Stimulated activated CD8-positive, alpha-beta memory T cell treated with anti-CD3 and anti-CD28 coated beads, Interleukin-7, amount 100 ng/mL, for 48 hours (primary cell): ENCODE data around the gene ZNF827.

Experiments used
- DNase-seq, 2 donors: peaks; one replicate each; pipeline ENCODE4 v3.0.0-alpha.2; 2020; ENCODE audit warnings: low read depth in 1 of 2; ENCODE audit errors: extremely low read depth in 1 of 2

ZNF827 gene

DNA sequence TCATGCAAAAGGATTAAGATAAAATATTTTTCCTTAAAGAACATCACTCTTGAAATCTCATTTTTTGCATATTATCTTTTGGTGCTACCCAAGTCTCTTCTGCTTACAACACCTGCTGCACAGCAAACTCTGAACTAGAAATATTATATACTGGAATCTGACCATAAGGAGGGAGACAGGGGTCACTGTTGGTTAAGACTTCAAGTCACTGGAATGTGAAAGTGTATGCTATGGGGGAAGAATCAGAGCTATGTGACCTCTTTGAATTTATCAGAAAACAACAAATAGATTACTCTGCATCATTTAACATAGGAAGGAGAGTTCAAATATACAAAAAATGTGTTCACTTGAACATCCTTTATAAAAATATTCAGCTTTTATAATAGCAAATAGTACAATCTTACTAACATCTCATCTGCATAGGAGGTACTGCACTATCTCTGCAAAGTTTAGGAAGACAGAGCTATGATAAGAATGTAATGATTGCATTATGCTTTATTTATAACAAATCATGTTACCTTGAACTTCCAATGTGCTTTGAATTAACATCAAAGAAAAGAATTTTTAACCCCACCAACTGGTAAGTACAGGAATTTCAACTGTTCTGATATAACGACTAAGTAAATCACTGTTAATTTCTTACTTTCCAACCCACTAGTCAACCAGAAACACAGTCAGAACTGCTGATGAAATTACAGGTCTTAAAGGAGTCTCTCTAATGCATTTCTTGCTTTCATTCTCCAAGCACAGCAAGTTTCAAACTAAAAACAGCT lies 69.8 kb downstream of the ZNF827 start:
- no peak for DNase-seq

DNA sequence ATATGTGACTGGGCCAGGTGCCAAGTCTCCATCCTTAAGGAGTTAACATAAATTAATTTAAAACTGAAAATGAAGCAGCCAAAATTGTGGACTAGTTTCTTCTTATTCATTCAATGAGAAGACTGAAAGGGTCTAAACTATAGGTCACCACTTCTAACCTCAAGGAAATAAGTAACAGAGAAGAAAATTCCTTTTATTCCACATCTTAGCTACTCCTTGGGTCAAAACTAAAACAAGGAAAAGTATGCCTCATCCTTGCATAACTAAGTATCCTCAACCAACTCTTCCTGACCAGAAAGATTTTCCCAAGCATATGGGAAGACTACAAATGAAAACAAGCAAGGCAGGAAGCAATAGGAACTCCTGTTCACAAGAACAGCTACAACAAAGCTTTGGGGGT lies 71.2 kb downstream of the ZNF827 start:
- DNase-seq: no peak

DNA sequence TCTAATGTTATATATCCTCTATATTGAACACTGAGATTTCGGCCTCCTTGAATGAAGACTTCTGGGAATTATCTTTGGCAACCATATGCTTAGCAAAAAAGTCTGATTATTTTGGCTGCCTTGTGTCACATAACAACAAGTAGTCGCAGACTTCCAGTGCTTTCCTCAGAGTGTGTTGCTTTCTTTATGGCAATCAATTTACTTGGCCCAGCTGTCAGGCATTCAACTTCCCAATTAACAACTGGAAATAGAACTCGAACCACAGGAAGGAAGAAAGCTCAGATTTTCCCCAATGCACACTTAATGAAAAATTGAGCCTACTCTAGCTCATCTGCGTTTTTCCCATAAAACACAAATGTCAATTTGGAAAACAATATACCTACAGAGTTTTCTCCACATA lies 71.6 kb downstream of the ZNF827 start:
- no peak for DNase-seq

DNA sequence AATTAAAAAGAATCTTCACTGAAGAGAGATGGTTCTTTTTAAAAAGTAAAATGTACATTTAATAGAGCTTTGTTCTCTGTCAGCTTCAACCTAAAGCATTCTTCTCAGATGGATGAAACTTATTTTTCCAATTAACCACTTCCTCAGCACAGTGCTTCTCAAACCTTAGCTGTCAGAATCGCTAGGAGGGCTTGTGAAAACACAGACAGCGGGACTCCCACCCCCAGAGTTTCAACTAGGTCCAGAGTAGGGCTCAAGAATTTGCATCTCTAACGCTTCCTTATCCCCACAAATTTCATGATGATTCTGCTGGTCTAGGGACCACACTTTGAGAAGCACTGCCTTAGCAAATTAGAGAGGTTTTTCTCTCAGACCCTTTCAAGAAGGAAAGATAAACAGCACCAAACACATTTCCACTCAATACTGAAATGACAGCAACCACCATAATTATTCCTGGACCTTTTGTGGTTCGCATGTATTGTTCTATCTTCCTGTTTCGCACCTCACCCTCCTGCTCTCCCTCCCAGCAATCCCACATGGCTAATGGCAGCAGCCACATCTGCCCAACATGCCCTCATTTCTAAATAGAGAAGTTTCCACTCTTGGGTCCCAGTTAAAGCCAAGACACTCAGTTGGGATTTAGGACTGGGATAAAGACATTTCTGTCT lies 73.2 kb downstream of the ZNF827 start:
- no peak for DNase-seq

DNA sequence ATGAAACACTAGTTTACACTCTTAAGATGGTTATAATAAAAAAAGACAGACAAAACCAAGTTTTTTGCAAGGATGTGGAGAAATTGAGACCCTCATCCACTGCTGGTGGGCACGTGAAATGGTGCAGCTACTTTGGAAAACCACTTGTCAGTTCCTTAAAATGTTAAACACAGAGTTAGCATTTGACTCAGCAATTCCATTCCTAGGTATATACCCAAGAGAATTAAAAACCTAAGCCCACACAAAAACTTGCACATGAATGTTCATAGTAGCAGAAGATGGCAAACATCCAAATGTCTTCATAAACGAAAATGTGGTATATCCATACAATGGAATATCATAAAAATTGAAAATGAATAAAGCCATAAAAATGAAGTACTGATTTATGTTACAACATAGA lies 75.4 kb downstream of the ZNF827 start:
- no peak for DNase-seq

DNA sequence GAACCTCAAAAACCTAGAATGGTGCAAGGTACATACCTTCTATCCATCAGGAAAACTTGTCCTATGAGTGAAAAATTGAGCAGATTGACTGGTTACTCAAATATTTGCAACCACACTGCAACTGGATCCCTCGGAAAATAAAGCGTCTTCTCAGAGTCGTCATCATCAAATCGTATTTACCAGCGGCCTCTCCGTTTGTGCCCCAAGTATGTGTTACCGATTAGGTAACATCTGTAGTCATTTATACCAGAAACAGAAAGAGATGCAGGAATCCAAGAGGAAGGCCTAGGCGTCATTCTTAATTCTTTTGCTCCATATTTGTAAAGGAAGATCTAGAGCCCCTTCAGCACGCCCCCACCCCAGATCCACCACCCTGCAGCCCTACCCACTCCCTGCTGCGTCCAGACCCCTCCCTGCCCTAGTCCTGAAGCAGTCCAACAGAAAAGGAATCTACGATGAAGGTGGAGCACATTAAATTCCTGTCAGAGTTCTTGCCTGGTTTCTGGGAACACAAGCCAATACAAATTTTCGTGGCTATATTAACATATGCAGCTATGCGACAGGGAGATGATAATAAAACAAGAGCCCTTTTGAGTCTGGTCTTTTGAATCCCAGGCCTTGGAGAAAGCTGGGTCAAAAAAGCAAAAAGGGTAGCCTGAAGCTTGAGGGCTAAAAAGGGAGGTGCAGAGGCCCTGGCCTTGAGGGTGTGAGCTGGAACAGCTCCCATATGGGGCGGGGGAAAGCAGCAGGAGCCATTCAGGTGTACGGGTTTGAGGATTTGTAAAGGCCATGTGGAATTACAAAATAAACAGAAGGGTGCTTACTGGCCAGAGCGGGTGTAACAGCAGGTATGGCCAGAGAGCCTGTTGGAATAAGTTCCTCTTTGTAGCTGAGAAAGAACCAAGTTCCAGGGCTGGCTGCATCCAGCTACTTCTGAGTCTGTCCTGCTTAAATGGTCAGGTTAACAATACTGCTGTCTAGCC lies 77.0 kb downstream of the ZNF827 start:
- DNase-seq: no peak

DNA sequence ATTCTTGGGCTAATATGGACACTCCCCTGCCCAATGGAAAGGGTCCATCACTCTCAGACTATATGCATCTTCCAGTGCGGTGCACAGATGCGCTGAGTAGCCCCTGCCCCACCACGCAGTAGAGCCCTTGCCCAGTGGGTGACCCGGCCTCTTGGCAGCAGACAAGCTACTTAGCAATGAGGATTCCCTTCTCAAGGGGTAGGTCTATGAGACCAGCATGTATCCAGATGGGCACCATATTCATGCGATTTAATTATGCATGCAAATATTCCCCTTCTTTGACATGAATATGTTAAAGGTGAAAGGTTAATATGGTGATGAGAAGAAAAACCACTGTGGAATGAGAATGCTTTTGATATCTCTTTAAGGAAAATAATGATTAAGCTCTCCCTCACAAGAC lies 77.7 kb downstream of the ZNF827 start:
- no peak for DNase-seq

DNA sequence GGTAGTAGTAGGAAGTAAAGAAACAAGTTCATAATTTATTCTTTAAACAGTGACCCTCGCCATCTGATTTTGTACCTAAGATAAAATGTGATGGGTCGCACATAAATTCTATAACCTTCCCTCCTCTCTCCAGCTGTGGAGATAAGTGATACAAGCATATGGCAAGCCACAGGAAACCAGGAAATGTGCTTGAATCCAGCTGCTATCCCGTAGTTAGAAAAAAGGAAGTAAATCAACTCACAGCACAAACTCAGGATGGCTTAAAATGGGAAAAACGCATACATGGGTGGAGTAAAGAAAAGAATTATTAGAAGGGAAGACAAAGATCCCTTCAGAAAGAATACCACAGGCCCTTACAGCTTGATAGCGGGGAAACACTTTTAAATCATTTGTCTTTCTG lies 78.2 kb downstream of the ZNF827 start:
- no peak for DNase-seq

DNA sequence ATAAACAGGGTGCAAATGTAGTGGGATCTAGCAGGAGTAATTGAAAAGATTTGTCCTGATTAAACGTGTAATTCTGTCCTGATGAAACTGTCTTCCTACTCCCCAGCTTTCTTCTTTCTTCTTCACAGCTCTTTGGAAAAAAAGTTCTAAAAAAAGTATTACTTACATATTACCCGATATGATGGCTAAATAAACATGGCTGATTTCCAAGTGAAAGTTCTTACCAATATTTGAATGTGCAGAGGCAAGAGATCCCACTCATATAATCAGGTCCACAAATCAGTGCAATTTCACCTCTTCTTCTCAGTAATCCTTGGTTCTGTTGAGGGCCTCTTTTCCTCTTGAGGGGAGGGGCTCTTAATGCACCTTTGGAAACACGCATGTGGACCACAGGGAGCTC lies 78.7 kb downstream of the ZNF827 start:
- DNase-seq: no peak

DNA sequence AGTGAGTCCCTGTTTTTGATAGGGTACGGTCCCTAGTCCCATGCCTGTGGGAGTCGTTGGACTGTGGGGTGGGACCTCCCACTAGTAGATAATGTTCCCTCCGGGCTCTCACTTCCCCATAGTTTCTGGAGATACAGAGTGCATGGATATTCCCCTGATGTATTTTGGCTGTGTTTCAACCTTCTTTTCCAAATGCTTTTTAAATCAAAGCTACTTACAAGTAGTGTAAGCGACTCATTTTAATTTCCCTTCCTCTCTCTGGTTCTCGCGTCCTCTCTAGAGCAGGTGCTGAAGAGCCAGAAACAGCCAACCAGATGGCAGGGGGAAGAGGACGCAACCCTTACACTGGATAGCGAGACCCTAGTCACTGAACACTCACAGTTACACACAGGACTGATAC lies 79.2 kb downstream of the ZNF827 start:
- no peak for DNase-seq

DNA sequence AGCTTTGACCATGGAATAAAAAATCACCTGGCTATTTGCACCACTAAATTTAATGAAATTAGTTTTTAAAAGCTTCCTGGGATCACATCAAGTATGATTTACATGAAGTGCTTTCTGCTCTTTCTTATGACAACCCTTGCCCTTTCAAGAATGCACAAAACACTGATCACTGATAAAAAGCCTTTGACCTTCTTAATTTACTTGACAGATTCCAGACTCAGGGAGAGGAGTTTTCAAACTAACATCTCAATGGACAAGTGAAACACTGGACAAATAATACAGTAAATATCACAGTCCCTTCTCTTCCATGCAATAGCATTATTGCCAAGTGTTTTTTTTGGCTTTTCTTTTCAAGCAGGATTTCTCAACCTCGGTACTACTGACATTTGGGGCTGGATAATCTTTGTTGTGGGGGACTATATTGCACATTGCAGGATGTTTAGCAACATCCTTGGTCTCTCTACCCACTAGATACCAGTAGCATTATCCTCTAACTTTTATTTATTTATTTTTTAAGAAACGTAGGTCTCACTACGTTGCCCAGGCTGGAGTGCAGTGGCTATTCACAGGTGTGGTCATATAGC lies 86.3 kb downstream of the ZNF827 start:
- DNase-seq: no peak

DNA sequence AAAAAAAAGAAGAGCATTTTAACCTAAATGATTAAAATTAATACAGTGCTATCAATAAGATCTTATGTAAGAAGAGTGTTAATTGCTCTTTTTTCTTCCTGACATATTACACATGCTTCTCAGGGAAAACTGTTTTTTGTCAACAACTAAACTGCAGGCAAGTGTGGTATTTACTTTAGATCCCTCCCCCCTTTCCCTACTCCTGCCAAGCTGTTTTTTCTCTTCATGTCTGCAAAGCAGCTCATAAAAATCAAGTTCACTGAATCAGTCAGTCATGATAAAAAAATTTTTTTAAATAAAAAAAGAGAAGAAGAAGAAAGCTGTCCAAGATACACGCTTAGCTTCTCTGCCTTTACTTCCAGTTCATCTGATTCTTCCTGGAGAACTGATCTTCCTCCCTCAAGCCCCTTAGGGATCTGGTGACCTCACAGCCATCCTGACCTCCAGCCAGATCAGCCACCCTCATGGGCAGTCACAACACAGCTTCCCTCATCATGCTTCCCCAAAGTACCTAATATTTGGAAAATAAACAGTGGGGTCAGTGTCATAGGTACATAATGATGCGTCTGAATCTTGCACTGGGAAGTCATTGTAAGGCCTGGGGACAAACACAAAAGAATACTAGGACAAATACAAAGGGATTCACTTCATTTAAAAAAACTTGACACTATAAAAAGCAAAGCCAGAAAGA lies 87.0 kb downstream of the ZNF827 start:
- DNase-seq: no peak

DNA sequence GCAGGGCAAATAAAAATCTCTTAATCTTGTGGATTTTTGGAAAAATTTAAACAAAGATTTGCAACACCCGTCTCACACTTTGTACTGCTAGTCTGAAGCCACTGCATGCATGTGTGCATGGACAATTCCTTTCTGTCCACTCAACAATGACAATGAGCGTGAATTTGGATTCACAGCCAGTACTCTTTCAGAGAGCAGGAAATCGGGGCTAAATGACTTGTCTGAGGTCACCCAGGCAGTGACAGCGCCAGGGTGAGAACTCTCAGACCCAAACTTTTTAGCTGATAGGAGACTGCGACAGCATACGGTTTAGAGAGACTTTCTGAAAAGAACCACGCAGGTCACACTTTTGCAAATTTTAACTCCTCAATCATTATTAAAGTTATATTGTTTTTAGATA lies 90.9 kb downstream of the ZNF827 start:
- no peak for DNase-seq

DNA sequence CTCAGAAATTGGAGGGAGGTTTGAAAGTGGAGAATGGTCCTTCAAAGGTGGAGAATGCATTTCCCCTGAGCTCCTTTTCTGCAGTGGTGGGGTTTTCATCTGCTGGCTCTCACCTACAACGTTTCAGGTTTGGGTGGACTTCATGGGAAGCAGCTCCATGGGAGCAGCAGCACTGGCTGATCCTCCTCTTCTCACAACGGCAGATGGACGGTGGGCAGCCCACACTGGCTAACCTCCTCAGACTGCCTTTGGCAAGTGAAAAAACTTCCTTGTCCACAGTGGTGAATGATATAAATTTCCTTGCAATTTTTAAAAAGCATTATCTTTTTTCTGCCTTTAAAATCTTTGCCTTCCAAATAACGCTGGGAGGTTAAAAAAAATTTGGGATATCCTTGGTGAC lies 93.5 kb downstream of the ZNF827 start:
- no peak for DNase-seq

DNA sequence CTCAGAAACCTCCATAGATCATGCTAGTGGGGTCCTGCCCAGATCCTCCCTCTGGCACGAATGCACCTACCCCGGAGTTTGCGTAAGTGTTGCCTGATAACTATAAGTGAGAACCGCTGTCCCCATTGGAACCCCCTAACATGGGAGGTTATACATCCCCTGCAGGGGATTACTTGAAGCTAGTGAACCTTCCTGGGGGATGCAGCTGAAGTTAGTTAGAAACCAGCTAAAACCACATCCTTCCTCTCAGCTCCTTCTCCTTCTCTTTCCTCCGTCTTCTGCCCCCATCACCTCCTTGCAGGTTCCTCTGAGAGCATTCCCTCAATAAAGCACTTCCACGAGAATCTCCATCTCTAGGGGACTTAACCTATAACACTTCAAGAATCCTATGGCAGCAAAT lies 95.0 kb downstream of the ZNF827 start:
- no peak for DNase-seq

DNA sequence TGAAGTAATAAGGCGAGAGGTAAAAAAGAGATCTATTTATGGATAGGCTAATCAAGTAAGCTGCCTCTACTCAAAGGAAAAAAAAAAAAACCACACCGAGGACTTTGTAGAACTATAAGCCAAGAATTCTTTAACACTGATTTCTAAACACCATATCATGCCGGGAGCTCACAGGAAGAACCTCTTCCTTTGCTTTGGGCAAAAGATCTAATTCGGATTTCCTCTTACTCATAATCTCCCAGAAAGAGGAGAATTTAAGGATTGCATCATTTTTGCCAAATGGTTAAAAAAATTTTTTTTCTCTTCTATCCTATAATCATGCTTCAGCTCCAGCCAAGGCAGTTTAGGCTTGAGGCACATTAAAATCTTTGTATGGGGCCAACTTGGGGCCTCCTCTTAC lies 95.5 kb downstream of the ZNF827 start:
- no peak for DNase-seq

DNA sequence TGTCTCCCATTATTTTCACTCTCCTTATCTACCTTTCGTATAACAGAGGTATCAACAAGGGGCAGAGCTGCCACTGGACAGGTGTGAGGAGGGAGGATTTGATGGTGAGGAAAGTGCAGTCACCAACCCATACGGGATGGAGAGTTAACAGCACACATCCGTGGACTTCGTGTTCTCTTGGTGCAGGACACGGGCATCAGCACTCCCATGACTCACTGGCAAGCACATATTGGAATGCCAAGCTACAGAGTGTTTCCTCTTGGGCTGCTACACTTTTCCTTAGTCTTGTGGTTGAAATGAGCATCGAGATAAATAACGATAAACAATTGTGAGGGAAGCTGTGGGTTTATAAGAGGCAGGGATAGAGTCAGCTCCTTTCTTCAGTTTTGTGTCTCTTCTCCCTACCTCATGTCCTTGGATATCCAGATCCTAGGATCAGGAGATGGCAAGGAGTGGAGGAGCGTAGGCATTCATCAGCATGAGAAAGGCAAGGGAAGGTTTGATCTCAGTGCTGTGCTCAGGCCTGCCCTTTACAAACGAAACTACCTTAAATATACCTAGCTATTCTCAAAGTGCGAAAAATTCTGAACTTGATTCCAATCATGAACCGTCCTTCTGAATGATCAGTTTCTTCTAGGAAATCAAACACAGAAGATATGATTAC lies 96.3 kb downstream of the ZNF827 start:
- no peak for DNase-seq

DNA sequence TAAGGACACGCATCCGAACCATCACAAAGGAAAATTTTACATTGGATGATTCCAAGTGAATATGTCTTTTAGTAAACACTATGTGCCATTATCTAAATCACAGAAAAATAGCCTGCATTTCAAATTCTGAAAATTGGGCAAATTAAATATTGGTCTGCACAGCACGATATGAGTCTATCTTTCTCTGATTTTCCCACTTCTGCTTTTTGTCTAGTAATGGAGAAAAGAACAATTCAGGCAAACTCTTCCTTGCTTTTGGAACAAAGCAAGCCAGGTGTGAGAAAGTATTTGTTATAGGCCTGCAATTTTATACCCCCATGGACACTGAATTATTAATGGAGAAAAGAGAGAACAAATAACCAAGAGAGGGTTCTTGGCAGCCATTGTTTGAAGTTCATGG lies 97.8 kb downstream of the ZNF827 start:
- no peak for DNase-seq

DNA sequence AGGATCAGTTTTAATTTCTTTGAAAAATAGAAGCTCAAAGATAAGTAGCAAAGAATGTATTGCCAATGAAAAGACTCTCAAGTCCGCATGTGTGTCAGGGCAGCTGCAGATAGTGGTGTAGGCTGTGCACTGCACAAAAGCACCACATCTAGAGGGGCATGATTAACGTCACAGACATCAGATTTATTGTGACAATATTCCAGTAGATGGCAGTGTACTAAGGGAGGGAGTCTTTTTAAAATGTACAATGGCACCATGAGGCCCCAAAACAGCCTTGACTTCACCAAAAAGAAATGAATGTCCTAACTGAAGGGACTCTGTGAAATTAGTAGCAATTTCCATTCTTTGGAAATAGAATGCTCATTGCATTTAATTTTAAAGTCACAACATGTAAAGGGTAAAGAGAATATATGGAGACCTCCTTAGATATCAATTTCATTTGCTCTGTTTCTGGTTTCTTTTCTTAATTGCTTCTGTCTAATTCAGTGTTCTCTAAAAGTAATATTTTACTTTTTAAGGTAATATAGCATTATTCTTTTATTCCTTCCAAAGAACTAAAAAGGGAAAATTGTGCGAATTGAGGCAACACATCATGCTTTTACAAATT lies 98.4 kb downstream of the ZNF827 start:
- DNase-seq: no peak

DNA sequence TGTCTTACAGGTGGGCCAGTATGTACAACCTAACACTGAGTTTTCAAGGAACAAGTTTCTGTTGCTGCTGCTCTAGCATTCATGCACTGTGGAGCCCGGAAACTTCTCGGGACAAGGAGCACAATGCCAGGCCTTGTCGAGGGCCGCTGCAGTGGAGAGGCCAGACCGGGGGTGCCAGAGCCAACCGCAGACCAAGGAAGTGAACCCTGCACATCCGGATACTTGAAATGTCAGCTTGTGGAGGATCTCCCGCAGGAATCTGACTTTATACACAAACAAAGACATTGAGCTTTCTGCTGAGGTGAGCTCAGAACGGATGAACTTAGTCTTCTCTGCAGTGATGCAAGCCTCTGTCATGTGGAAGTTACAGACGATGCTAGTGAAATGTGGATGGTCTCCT lies 99.5 kb downstream of the ZNF827 start:
- DNase-seq: no peak
